Keratinocyte (primary cell): ENCODE results near the gene BATF.

Source experiments
- EZH2 ChIP-seq: IDR thresholded peaks from one replicate; pipeline ENCODE4 v1.6.1; 2012; ENCODE audit warnings: inconsistent platforms, mild to moderate bottlenecking, low read length, moderate library complexity
- TF ChIP-seq, protein P1 (sequence below), 3 experiments: IDR thresholded peaks in 1 of 3; conservative IDR thresholded peaks in 1 of 3; optimal IDR thresholded peaks in 1 of 3; 2 replicates in 2 of 3; 3 replicates in 1 of 3; pipeline versions ENCODE3 to v1.5.1; 2011; ENCODE audit warnings: low read length in 3 of 3, mild to moderate bottlenecking in 3 of 3, moderate library complexity in 2 of 3, control low read depth in 1 of 3, inconsistent platforms in 1 of 3; ENCODE audit not compliant: insufficient read depth in 2 of 3; ENCODE audit errors: extremely low read depth in 1 of 3

GRCh38 chr14:75561013-75561432 is 38.8 kb downstream of the BATF start:
- TF ChIP-seq, protein P1, sequence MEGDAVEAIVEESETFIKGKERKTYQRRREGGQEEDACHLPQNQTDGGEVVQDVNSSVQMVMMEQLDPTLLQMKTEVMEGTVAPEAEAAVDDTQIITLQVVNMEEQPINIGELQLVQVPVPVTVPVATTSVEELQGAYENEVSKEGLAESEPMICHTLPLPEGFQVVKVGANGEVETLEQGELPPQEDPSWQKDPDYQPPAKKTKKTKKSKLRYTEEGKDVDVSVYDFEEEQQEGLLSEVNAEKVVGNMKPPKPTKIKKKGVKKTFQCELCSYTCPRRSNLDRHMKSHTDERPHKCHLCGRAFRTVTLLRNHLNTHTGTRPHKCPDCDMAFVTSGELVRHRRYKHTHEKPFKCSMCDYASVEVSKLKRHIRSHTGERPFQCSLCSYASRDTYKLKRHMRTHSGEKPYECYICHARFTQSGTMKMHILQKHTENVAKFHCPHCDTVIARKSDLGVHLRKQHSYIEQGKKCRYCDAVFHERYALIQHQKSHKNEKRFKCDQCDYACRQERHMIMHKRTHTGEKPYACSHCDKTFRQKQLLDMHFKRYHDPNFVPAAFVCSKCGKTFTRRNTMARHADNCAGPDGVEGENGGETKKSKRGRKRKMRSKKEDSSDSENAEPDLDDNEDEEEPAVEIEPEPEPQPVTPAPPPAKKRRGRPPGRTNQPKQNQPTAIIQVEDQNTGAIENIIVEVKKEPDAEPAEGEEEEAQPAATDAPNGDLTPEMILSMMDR (optimal IDR thresholded peaks at IDR 0.05 in 1 of 3, IDR thresholded peaks at IDR 0.05 in 1 of 3, conservative IDR thresholded peaks at IDR 0.05 in 1 of 3; ENCODE audit: extremely low read depth in 1 of 3, insufficient read depth in 2 of 3, low read length in 3 of 3), result peak; percentile 94 to 96 (median 95)
- no peak for TF ChIP-seq EZH2
